AG09319 (cell line): ENCODE results near the gene COPE.

ENCODE experiments used
- DNase-seq: peaks from one replicate; pipeline ENCODE4 v3.0.0-alpha.2; 2010; ENCODE audit warnings: low read depth; ENCODE audit errors: extremely low read depth
- TF ChIP-seq, protein P1 (sequence below): IDR thresholded peaks from 2 replicates; pipeline ENCODE4 v1.5.1; 2011; ENCODE audit warnings: low read depth, mild to moderate bottlenecking, inconsistent platforms, low read length, moderate library complexity

The COPE gene

DNA sequence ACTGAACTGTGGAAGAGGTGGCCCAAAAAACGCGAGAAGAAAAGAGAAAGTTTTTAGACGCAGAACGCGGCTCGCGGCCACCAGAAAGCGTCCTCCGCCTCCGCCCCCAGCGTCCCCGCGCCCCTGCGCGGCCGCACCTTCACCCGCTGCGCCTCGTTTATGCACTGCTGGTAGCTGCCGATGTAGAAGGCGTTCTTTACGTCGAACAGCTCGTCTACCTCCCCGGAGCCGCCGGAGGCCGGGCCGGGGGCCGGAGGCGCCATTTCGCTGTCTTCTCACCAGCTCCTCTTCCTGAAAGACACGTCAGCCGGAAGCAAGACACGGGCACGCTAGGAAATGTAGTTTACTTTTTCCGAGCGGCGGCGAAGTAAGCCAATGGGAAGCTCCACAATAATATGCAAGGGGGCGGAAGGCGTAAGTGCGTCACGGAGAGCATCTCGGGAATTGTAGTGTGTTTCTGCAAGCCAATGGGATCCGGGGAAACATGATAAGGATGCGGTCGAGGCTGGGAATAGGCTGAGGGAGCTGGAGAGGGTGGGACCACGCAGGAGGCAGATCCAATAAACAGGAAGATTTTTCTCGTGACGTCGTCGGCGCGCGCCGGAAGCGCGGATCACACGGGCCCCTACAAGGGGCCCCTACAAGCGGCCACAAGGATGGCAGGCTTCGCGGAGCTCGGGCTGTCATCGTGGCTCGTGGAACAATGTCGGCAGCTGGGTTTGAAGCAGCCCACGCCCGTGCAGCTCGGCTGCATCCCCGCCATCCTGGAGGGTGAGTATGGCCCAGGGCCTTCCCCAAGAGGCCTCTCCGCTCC is at the start of gene COPE, which contains the start of gene DDX49:
Gene COPE, minus strand, starts transcription at position 302 of the 814 bp plus-strand sequence. Its CDS starts 39 bp downstream, at position 263.
Gene DDX49, plus strand, starts transcription at position 630 of the 814 bp plus-strand sequence. Its CDS starts 27 bp downstream, at position 657.
- DNase-seq: peak; percentile 99
- TF ChIP-seq, protein P1, sequence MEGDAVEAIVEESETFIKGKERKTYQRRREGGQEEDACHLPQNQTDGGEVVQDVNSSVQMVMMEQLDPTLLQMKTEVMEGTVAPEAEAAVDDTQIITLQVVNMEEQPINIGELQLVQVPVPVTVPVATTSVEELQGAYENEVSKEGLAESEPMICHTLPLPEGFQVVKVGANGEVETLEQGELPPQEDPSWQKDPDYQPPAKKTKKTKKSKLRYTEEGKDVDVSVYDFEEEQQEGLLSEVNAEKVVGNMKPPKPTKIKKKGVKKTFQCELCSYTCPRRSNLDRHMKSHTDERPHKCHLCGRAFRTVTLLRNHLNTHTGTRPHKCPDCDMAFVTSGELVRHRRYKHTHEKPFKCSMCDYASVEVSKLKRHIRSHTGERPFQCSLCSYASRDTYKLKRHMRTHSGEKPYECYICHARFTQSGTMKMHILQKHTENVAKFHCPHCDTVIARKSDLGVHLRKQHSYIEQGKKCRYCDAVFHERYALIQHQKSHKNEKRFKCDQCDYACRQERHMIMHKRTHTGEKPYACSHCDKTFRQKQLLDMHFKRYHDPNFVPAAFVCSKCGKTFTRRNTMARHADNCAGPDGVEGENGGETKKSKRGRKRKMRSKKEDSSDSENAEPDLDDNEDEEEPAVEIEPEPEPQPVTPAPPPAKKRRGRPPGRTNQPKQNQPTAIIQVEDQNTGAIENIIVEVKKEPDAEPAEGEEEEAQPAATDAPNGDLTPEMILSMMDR: no peak

DNA sequence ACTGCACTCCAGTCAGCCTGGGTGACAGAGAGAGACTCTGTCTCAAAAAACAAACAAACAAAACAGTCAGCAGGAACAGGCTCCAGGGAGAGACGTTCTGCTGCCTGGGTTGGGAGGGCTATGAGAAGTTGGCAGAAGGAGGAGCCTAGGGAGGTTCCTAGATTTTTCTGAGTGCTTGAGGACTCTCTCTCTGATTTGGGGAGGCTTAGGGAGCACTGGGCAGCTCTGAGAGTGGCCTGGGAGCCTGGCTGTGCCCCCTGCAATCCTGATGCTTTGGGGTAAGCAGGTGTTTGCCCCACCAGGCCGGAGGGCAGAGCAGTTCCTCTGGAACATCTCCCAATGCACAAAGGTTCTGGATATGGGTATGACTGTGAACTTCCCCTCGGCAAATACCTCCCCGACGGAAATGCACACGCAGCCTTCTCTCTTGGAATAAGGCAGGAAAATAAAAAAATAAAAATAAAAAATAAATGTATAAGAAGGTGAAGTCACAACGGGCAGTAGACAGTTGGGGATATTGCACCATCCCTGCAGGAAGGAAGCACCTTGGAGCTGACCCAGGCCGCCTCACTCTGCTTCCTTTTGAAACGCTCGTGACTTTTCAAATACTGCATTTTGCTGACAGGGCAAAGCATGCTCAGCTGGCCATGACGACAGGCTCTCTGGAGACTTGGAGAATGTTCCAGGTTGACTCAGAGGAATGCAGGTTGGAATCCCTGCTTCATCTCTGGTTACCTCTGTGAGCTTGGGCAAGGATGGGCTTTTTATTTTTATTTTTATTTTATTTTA is 48.4 kb upstream of the COPE start:
- no peak for DNase-seq
- TF ChIP-seq, protein P1: no peak

DNA sequence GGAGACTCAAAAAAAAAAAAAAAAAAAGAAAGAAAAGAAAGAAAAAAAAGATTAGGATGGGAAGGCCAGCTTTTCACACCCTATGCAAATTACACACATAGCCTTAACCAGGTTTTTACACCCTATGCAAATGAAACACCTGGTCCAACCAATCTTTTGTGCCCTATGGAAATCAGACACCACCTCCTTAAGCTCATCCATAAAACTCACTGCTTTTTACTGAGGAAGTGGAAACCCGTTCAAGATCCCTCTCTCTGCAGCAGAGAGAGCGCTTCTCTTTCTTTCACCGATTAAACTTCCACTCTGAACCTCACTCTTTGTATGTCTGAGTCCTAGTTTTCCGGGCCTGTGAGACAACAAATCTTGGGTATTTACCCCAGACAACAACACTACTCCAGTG is 47.1 kb upstream of the COPE start:
- DNase-seq: no peak
- TF ChIP-seq, protein P1: no peak

DNA sequence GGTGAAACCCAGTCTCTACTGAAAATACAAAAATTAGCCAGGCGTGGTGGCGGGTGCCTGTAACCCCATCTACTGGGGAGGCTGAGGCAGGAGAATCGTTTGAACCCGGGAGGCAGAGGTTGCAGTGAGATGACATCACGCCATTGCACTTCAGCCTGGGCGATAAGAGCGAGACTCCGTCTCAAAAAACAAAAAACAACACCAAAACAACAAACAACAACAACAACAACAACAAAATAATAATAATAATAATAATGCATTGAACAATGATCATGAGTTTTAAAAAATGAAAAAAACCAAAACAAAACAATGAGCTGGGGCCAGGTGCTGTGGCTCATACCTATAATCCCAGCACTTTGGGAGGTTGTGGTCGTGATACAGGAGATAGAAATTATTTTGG is 44.9 kb upstream of the COPE start:
- no peak for DNase-seq
- TF ChIP-seq, protein P1: no peak

DNA sequence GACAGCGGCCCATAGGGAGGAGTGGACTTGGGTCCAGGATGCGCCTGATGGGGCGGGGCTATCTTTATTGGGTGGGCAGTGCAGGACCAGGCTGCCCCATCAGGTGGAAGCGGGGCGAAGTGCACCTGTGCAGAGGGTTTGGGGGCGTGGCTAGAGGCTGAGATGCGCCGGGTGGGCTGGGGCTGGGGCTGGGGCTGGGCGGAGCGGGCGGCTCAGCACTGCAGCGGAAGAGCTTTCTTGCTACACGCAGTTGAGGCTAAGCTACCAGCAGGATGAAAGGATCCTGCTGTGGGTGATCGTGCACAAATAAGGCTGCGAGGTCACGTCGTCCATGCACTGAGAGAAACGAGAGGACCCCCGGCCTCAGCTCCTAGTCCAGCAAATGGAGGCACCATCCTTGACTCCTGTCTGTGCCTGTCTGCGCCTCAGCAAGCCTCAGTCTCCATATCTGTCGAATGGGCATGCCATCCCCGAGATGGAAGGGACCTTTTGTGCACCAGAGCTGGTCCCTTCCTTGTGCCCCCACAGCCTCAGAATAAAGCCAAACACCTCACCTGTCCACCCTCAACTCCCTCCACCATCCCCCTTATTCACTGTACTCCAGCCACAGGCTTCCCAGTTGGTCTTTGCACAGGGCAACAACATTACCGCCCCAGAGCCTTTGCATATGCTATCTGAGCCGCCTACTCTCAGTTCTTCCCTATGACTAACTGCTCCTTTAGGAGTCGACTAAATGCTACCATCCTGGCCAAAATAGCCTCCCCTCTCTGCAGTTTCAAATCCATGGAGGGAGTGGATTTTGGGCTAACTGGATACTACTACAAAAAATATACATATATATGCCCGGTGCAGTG is 42.8 kb upstream of the COPE start:
- no peak for DNase-seq
- TF ChIP-seq, protein P1: no peak

DNA sequence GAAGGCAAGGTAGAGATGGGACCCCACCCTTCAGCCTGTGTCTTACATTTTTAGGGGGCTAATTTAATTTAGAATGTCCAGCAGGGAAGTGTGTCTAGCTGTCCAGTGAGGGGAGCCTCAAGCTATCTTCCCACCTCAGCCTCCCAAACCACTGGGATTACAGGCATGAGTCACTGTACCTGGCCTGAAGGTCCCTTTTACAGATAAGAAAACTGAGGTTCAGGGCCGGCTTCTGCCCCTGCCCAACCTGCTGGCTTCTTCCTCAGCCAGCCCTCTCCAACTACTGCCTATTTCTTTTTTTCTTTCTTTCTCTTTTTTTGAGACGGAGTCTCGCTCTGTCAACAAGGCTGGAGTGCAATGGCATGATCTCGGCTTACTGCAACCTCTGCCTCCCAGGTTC is 41.2 kb upstream of the COPE start:
- TF ChIP-seq, protein P1: no peak
- DNase-seq: no peak
